NCI-H187 (cell line): ENCODE measurements around the gene MST1.
"Not testable (repeated sequence)": the region's sequence is repeated elsewhere in the genome, so short reads cannot be mapped to it uniquely, and the experiment has no call there.

Source experiments
- DNase-seq, 2 experiments: peaks; one replicate each; lab custom pipeline; 2025; lab: John Stamatoyannopoulos, UW

Gene MST1

GRCh38 chr3:49700453-49701128 is 11.3 kb upstream of the MST1 start:
- DNase-seq: no peak

- no peak for DNase-seq
These were observed 10.7 kb upstream of the MST1 start for GRCh38 chr3:49700014-49700413.

- DNase-seq: no peak
These were observed 10.2 kb upstream of the MST1 start for GRCh38 chr3:49699281-49699979.

GRCh38 chr3:49695350-49696015 is 6.2 kb upstream of the MST1 start:
- DNase-seq: not testable (repeated sequence)

DNA sequence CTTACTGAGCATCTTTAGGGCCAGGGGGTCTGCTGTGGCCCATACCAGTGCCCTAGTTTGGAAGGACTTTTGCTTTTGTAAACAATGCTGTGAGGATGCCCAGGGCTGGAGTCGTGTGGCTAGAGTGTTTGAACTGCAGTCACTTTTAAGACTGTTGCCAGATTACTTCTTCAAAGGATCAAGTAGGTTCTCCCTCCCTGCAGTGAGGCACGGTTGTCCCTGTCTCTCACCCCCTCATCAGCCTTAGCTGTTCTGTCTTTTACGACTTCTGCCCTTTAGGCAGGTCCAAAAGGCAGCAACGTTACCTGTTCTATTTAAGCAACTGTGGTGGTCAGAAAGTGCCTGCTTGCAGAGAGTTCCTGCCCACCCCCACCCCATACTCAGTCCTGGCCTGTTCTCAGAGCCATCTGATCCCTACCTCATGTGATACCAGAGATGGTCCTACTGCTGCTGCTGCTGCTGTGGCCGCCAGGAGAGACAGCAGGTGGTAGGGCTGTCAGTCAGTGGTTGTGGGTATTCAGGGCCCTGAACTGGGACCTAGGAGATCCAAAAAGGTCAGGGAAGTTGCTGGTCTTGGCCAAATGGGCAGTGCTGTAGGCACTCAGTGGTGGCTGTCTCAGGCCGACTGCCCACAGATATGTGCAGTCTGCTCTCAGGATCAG is 5.3 kb upstream of the MST1 start:
- DNase-seq: not testable (repeated sequence)

- DNase-seq: not testable (repeated sequence)
These were observed 2.2 kb upstream of the MST1 start for GRCh38 chr3:49691481-49691880.

DNA sequence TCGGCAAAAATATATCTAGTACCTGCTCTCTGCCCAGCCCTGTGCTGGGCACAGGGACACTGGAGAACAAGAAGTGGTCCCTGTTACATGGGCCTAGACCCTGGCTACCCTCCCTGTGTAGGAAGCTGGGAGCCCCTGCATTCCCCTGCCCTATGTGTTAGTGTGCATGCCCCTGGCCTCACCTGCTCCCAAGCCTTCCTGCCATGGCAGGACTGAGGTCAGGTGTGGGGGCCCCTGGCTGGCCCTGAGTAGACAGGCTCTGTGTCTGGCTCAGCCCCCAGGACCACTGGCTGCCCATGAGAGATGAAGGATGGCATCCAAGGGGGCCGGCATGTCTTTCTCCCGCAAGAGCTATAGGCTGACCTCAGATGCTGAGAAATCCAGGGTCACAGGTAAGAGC is 1.6 kb upstream of the MST1 start:
- DNase-seq: not testable (repeated sequence)

GRCh38 chr3:49689908-49690624 is 792 bp upstream of the MST1 start:
- DNase-seq: not testable (repeated sequence)

- DNase-seq: not testable (repeated sequence)
These were observed 782 bp downstream of the MST1 start for GRCh38 chr3:49688338-49689045.

DNA sequence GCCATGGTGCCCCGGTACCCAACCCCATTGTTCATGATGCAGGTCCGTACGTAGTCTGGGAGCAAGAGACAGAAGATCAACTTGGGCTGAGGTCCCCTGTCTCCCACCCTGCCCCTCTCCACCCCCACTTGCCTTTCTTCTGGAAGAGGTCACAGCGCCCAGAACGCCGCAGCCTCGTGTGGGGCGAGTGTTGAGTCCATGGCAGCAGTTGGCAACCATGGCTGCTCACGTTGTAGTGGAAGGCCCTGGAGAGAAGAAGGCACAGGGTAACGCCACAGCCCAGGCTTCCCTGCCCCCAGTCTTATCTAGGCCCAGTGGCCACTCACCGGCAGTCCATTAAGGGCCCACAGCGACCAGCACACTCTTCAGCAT is 1.9 kb downstream of the MST1 start:
- not testable (repeated sequence) for DNase-seq

- not testable (repeated sequence) for DNase-seq
These were observed 2.4 kb downstream of the MST1 start for GRCh38 chr3:49686769-49687423.

- DNase-seq: not testable (repeated sequence)
These were observed 2.9 kb downstream of the MST1 start for GRCh38 chr3:49686346-49686745.

DNA sequence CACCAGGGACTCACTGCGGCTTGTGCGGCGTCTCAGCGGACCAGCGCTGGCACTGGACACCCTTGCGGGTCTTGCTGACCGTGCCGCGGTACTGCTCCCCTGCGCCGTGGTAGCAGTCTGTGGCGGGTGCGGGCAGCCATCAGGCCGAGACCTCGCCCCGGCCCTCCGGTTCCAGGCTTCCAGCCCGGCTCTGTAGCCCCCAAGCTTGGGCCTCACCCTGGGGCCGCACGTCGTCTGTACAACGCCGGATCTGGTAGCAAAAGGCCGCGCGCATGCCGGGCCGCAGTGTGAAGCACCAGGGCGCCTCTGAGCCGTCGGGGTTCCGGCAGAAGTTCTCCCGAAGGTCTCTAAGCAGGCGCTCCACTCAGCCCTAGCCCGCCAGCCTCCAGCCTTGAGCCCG is 3.4 kb downstream of the MST1 start:
- not testable (repeated sequence) for DNase-seq

- DNase-seq: not testable (repeated sequence)
These were observed 4.2 kb downstream of the MST1 start for GRCh38 chr3:49685103-49685502.

- DNase-seq: not testable (repeated sequence)
These were observed 4.8 kb downstream of the MST1 start for GRCh38 chr3:49684453-49684852.

DNA sequence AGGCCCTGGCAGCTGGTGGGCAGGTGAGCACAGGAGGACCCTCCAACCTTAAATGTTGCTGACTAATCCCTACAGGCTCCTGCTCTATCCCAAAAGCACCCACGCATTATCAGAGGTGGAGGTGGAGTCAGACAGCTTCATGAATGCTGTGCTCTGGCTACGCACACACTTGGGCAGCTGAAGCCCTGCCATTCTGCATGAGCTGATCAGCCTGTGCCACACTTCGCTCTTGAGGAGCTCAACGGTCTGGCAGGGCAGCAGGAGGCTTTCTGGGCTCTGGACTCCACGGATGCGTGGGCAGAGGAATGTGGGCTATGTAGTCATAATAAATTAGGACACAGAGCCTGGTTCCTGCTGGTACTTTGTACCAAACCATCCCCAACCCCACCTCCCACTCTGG is 6.1 kb downstream of the MST1 start:
- no peak for DNase-seq

DNA sequence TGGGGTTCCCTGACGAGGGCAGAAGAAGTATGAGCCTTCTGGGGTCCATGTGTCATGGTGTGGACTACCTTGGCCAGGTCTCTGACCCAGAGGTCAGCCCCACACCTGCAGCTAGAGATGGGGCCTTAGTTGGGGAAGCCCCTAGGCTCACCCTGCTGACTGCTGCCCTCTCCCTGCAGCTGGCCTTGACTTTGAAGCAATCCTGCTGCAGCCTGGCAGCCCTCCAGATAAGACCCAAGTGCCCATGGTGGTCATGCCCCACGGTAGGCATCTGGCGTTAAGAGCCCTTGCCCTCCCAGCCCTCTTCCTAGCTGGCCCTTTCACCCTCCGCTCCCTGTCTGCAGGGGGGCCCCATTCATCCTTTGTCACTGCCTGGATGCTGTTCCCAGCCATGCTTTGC is 7.7 kb downstream of the MST1 start:
- DNase-seq: no peak

DNA sequence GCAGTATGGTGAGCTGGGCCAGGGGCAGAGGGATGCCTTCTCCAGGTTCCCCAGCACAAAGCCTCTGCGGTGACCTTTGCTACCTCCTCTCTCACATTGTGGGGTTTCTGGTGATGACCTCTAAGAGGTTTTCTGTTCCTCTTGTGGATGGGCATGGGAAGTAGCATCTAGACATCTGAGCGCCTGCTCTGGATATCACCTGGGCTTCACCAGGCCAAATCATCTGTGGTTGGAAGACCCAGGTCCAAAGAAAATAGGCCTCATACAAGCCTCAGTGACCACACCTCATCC is 8.1 kb downstream of the MST1 start:
- DNase-seq: no peak

DNA sequence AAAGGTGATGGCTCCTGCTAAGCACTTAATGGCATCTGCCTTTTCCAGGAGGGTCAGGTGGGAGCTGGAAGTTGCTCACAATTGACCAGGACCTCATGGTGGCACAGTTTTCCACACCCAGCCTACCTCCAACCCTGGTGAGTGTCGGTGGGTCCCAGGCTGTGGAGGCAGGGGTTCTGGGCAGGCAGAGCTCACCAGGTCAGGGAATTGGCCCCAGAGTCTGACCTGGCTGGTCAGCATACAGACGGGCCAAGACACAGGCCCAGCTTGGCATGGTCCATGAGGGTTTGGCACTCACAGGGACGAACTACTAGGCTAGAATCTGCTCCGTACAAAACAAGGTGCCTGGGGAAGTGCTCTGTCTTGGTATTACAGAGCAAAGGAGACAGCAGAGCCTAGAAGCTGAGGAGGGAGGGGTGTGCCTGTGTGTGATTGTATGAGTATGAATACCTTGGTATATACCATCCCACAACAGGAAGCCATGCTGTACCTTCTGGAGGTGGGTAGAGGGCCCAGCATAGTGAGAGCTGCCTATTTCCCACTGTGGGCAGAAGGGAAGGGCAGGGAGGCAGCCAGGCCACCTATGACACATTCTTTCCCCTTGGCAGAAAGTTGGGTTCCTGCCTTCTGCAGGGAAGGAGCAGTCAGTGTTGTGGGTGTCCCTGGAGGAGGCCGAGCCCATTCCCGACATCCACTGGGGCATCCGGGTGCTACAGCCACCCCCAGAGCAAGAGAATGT is 8.6 kb downstream of the MST1 start:
- no peak for DNase-seq

- DNase-seq: no peak
These were observed 13.4 kb downstream of the MST1 start for GRCh38 chr3:49675912-49676311.
